HepG2 (cell line): ENCODE data around the gene BTAF1. TPM values are rescaled to one million over a fixed set of nuclear protein-coding genes. Genes with fewer than 3 reads are reported as not detected.

Experiments used
- AGO1 ChIP-seq: fragments of 200-400 bp; formaldehyde crosslinking; IDR thresholded peaks from 2 replicates; pipeline ENCODE4 v1.6.1; 2017; ENCODE audit warnings: mild to moderate bottlenecking, low read depth, low read length, moderate library complexity; ENCODE audit not compliant: poor library complexity, severe bottlenecking
- BCL6 ChIP-seq: IDR thresholded peaks from 2 replicates; pipeline ENCODE4 v1.6.1; 2016; ENCODE audit warnings: missing genetic modification reagents, missing compliant biosample characterization
- BHLHE40 ChIP-seq: IDR thresholded peaks from 2 replicates; pipeline ENCODE4 v1.6.1; 2011; ENCODE audit warnings: low read length, improper control_type of control experiment
- FOXJ3 ChIP-seq: sonication (generic); formaldehyde crosslinking; IDR thresholded peaks from 2 replicates; pipeline ENCODE4 v1.4.0; 2020; ENCODE audit warnings: missing genetic modification reagents, mild to moderate bottlenecking, borderline replicate concordance
- GABPB1 ChIP-seq: IDR thresholded peaks from 2 replicates; pipeline ENCODE4 v1.6.1; 2016; ENCODE audit warnings: mild to moderate bottlenecking, missing genetic modification reagents, moderate library complexity, missing compliant biosample characterization
- HMG20A ChIP-seq: IDR thresholded peaks from 2 replicates; pipeline ENCODE4 v1.6.1; 2016; ENCODE audit warnings: borderline replicate concordance
- NFKB2 ChIP-seq: sonication (generic); formaldehyde crosslinking; IDR thresholded peaks from 2 replicates; pipeline ENCODE4 v1.4.0; 2020; ENCODE audit warnings: missing genetic modification reagents, borderline replicate concordance
- NR2F1 ChIP-seq, 2 experiments: fragments of 450-650 bp in 1 of 2; formaldehyde crosslinking in 1 of 2; IDR thresholded peaks; 2 replicates each; pipeline versions ENCODE4 v1.5.0 to v1.6.1; 2016 to 2020; ENCODE audit warnings: mild to moderate bottlenecking in 1 of 2, missing compliant biosample characterization in 1 of 2, missing genetic modification reagents in 1 of 2, moderate library complexity in 1 of 2
- POGZ ChIP-seq: sonication (generic); formaldehyde crosslinking; IDR thresholded peaks from 2 replicates; pipeline ENCODE4 v1.4.0; 2020; ENCODE audit warnings: mild to moderate bottlenecking, missing genetic modification reagents
- REPIN1 ChIP-seq: sonication (generic); formaldehyde crosslinking; IDR thresholded peaks from 2 replicates; pipeline ENCODE4 v1.8.0; 2022; ENCODE audit warnings: missing genetic modification reagents, low read depth, mild to moderate bottlenecking, borderline replicate concordance
- ZMYM2 ChIP-seq: sonication (generic); formaldehyde crosslinking; IDR thresholded peaks from 2 replicates; pipeline ENCODE4 v1.8.0; 2022; ENCODE audit warnings: mild to moderate bottlenecking, missing genetic modification reagents
- ZNF10 ChIP-seq: sonication (generic); formaldehyde crosslinking; IDR thresholded peaks from 2 replicates; pipeline ENCODE4 v1.4.0; 2020; ENCODE audit warnings: mild to moderate bottlenecking, low read depth, missing genetic modification reagents, borderline replicate concordance
- ZNF225 ChIP-seq: sonication (generic); formaldehyde crosslinking; IDR thresholded peaks from 2 replicates; pipeline ENCODE4 v1.4.0; 2020; ENCODE audit warnings: mild to moderate bottlenecking, missing genetic modification reagents
- ZNF354B ChIP-seq: sonication (generic); formaldehyde crosslinking; IDR thresholded peaks from 2 replicates; pipeline ENCODE4 v1.8.0; 2022; ENCODE audit warnings: mild to moderate bottlenecking, missing genetic modification reagents
- ZNF446 ChIP-seq: sonication (generic); formaldehyde crosslinking; IDR thresholded peaks from 2 replicates; pipeline ENCODE4 v1.5.0; 2020; ENCODE audit warnings: mild to moderate bottlenecking, missing genetic modification reagents
- ZNF766 ChIP-seq: sonication (generic); formaldehyde crosslinking; IDR thresholded peaks from 2 replicates; pipeline ENCODE4 v1.5.0; 2020; ENCODE audit warnings: missing genetic modification reagents, borderline replicate concordance
- ZSCAN21 ChIP-seq: sonication (generic); formaldehyde crosslinking; IDR thresholded peaks from 2 replicates; pipeline ENCODE4 v1.8.0; 2022; ENCODE audit warnings: mild to moderate bottlenecking, missing genetic modification reagents, moderate library complexity, borderline replicate concordance
- ZZZ3 ChIP-seq: sonication (generic); formaldehyde crosslinking; IDR thresholded peaks from 2 replicates; pipeline ENCODE4 v1.4.0; 2020; ENCODE audit warnings: missing genetic modification reagents, mild to moderate bottlenecking, borderline replicate concordance
- polyA plus RNA-seq, 8 experiments: library from polyadenylated mRNA; depleted of rRNA in 3 of 8; stranded (reverse) in 7 of 8; unstranded in 1 of 8; fragments of >200 nt; fragmentation: Illumina TruSeq in 4 of 8; extraction: Trizol in 4 of 8; gene quantifications; 2 replicates each; pipeline versions ENCODE4 v1.2.1 to v1.2.3, GENCODE V29; 2011 to 2016; ENCODE audit warnings: low read depth in 4 of 8, missing spikeins in 1 of 8, mixed read lengths in 1 of 8; ENCODE audit not compliant: insufficient read depth in 1 of 8
- total RNA-seq, 5 experiments: library from RNA; depleted of rRNA; stranded (reverse); fragments of >200 nt; fragmentation: Illumina TruSeq; extraction: Trizol; gene quantifications; 2 replicates each; pipeline ENCODE4 v1.2.3, GENCODE V29; 2016; ENCODE audit warnings: low read depth in 1 of 5
- TF ChIP-seq, protein P1 (sequence below): sonication (generic); formaldehyde crosslinking; IDR thresholded peaks from 2 replicates; pipeline ENCODE4; 2020; ENCODE audit warnings: missing genetic modification reagents, mild to moderate bottlenecking, borderline replicate concordance
- TF ChIP-seq, protein P2 (sequence below): sonication (generic); formaldehyde crosslinking; IDR thresholded peaks from 2 replicates; pipeline ENCODE4 v1.4.0; 2020; ENCODE audit warnings: low read depth, missing genetic modification reagents
- TF ChIP-seq, protein P3 (sequence below): IDR thresholded peaks from 2 replicates; pipeline ENCODE4 v1.6.1; 2016; ENCODE audit warnings: mild to moderate bottlenecking

Gene BTAF1
- total and polyA plus RNA-seq, 2 of the 13 experiments (the other 11 are each of a cell fraction or from before 2014, with no cell fraction given) = 38.6 to 54.1 TPM

DNA sequence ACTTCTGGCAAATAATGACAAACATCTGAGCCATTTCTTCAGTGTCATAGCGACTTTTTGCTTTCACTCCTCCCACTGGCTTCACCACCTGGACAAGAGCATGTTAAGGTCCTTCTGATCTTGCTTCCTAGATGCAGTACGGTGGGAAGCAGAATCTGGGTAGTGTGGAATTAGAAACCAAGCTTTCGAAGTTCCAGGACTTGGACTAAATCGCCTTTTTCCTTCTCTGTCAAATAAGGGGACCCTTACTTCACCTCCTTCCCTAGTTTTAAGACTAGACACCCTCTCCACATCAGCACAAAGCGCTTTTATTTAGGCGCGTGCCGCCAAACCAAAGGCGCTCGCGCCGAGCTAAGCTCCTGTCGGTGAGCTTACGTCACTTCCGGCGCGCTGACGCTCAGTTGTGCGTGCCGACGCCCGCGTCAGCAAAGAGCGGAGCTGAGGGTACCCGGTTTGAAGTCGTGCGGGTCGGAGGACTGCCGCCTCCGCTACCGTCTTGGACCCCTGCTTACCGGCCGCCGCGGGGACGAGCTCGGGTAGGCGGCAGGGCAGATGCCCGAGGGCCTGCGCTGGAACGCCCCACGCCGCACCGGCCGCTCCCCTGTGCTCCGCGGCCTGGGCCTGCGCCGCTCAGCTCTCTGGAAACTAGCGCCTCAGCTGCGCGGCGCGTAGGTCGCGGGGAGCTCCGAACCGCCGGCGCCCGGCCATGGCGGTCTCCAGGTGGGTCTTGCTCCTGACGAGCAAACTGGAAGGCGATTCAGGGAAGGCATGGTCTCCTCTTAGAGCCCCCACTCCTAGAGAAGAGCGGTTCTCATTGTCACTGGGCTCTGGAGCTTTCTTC, at the start of gene BTAF1 (continued):
- TF ChIP-seq, protein P1, sequence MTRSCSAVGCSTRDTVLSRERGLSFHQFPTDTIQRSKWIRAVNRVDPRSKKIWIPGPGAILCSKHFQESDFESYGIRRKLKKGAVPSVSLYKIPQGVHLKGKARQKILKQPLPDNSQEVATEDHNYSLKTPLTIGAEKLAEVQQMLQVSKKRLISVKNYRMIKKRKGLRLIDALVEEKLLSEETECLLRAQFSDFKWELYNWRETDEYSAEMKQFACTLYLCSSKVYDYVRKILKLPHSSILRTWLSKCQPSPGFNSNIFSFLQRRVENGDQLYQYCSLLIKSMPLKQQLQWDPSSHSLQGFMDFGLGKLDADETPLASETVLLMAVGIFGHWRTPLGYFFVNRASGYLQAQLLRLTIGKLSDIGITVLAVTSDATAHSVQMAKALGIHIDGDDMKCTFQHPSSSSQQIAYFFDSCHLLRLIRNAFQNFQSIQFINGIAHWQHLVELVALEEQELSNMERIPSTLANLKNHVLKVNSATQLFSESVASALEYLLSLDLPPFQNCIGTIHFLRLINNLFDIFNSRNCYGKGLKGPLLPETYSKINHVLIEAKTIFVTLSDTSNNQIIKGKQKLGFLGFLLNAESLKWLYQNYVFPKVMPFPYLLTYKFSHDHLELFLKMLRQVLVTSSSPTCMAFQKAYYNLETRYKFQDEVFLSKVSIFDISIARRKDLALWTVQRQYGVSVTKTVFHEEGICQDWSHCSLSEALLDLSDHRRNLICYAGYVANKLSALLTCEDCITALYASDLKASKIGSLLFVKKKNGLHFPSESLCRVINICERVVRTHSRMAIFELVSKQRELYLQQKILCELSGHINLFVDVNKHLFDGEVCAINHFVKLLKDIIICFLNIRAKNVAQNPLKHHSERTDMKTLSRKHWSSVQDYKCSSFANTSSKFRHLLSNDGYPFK (CRISPR knock-in tag) = peak; percentile 74
- no peak for TF ChIP-seq NR2F1 (CRISPR knock-in tag; IDR thresholded peaks at IDR 0.05)
- peak; percentile 34; the same call in 1 of the 2 replicates for TF ChIP-seq BHLHE40
- TF ChIP-seq GABPB1 (CRISPR knock-in tag) = peak; percentile 99
- TF ChIP-seq ZNF225 = peak; percentile 78; the same call in 1 of the 2 replicates
- TF ChIP-seq ZNF10 (CRISPR knock-in tag) = no peak
- TF ChIP-seq FOXJ3 (CRISPR knock-in tag) = no peak
- TF ChIP-seq ZNF446 (CRISPR knock-in tag) = peak; percentile 92
- peak; percentile 77; the same call in 1 of the 2 replicates for TF ChIP-seq NFKB2 (CRISPR knock-in tag)
- TF ChIP-seq, protein P2, sequence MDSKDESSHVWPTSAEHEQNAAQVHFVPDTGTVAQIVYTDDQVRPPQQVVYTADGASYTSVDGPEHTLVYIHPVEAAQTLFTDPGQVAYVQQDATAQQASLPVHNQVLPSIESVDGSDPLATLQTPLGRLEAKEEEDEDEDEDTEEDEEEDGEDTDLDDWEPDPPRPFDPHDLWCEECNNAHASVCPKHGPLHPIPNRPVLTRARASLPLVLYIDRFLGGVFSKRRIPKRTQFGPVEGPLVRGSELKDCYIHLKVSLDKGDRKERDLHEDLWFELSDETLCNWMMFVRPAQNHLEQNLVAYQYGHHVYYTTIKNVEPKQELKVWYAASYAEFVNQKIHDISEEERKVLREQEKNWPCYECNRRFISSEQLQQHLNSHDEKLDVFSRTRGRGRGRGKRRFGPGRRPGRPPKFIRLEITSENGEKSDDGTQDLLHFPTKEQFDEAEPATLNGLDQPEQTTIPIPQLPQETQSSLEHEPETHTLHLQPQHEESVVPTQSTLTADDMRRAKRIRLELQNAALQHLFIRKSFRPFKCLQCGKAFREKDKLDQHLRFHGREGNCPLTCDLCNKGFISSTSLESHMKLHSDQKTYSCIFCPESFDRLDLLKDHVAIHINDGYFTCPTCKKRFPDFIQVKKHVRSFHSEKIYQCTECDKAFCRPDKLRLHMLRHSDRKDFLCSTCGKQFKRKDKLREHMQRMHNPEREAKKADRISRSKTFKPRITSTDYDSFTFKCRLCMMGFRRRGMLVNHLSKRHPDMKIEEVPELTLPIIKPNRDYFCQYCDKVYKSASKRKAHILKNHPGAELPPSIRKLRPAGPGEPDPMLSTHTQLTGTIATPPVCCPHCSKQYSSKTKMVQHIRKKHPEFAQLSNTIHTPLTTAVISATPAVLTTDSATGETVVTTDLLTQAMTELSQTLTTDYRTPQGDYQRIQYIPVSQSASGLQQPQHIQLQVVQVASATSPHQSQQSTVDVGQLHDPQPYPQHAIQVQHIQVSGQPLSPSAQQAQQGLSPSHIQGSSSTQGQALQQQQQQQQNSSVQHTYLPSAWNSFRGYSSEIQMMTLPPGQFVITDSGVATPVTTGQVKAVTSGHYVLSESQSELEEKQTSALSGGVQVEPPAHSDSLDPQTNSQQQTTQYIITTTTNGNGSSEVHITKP = no peak
- TF ChIP-seq ZNF766 = peak; percentile 51; the same call in 1 of the 2 replicates
- TF ChIP-seq HMG20A (CRISPR knock-in tag) = no peak
- TF ChIP-seq REPIN1 (CRISPR knock-in tag) = peak; percentile 87
- no peak for TF ChIP-seq AGO1
- peak; percentile 77; the same call in 1 of the 2 replicates for TF ChIP-seq ZSCAN21 (CRISPR knock-in tag)
- TF ChIP-seq POGZ (CRISPR knock-in tag) = peak; percentile 94
- peak; percentile 67; the same call in 1 of the 2 replicates for TF ChIP-seq ZZZ3 (CRISPR knock-in tag)
- TF ChIP-seq, protein P3, sequence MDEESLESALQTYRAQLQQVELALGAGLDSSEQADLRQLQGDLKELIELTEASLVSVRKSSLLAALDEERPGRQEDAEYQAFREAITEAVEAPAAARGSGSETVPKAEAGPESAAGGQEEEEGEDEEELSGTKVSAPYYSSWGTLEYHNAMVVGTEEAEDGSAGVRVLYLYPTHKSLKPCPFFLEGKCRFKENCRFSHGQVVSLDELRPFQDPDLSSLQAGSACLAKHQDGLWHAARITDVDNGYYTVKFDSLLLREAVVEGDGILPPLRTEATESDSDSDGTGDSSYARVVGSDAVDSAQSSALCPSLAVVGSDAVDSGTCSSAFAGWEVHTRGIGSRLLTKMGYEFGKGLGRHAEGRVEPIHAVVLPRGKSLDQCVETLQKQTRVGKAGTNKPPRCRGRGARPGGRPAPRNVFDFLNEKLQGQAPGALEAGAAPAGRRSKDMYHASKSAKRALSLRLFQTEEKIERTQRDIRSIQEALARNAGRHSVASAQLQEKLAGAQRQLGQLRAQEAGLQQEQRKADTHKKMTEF = peak; percentile 89
- no peak; the same call in none of the 2 replicates for TF ChIP-seq BCL6 (CRISPR knock-in tag)
- 0 out of 2 replicates have a peak, but pooled peaks have one; percentile 32 for TF ChIP-seq ZMYM2 (CRISPR knock-in tag)
- TF ChIP-seq ZNF354B (CRISPR knock-in tag) = peak; percentile 89; the same call in 1 of the 2 replicates
